Upper lobe of left lung (tissue), 6 donors: ENCODE data around the gene ERC1. TPM values are rescaled to one million over a fixed set of nuclear protein-coding genes. Genes with fewer than 3 reads are reported as not detected.

Source experiments
- ATAC-seq, 2 donors: fragments of 200-7000 bp; cut with Tn5 transposase; one replicate each; pipeline ENCODE4 v1.9.1; 2022; ENCODE audit warnings: mild to moderate bottlenecking in 2 of 2, moderate library complexity in 2 of 2; ENCODE audit not compliant: low FRiP score in 2 of 2
- DNase-seq, 2 donors: peaks; one replicate each; pipeline ENCODE4 v3.0.0-alpha.2; 2019 to 2020
- H3K27ac ChIP-seq, 4 donors: fragments of 200-600 bp; sonication (generic); one replicate each; pipeline ENCODE4 v1.5.1; 2016 to 2019
- H3K27me3 ChIP-seq, 4 donors: fragments of 200-600 bp; sonication (generic); one replicate each; pipeline ENCODE4 v1.5.1; 2017 to 2019
- H3K36me3 ChIP-seq, 4 donors: fragments of 200-600 bp; sonication (generic); one replicate each; pipeline ENCODE4 v1.5.1; 2016 to 2019
- H3K4me1 ChIP-seq, 4 donors: fragments of 200-600 bp; sonication (generic); one replicate each; pipeline ENCODE4 v1.5.1; 2018 to 2019
- H3K4me3 ChIP-seq, 4 donors: fragments of 200-600 bp; sonication (generic); one replicate each; pipeline ENCODE4 v1.5.1; 2017 to 2019; ENCODE audit warnings: mild to moderate bottlenecking in 2 of 4, moderate library complexity in 1 of 4
- H3K9me3 ChIP-seq, 4 donors: fragments of 200-600 bp; sonication (generic); one replicate each; pipeline ENCODE4 v1.5.1; 2018 to 2019
- CTCF ChIP-seq, 6 experiments: fragments of 450-650 bp in 4 of 6; fragments of 200-600 bp in 2 of 6; sonication (generic) in 2 of 6; IDR thresholded peaks; one replicate each; pipeline ENCODE4 v1.5.1; 2016 to 2019; ENCODE audit warnings: antibody characterized with exemption in 6 of 6
- EP300 ChIP-seq, 4 donors: sonication (generic); formaldehyde crosslinking; IDR thresholded peaks; one replicate each; pipeline ENCODE4 v1.5.1; 2017; ENCODE audit warnings: antibody characterized with exemption in 4 of 4, control low read depth in 2 of 4
- POLR2A ChIP-seq, 4 donors: fragments of 450-650 bp; IDR thresholded peaks; one replicate each; pipeline ENCODE4 v1.5.1; 2016 to 2017; ENCODE audit warnings: antibody characterized with exemption in 4 of 4, mild to moderate bottlenecking in 2 of 4
- POLR2AphosphoS5 ChIP-seq, 2 donors: sonication (generic); formaldehyde crosslinking; IDR thresholded peaks; one replicate each; pipeline ENCODE4 v1.5.1; 2017; ENCODE audit warnings: antibody characterized with exemption in 2 of 2
- WGBS, 2 donors: methylation state at CpG; one replicate each; pipeline ENCODE4 v1.1.5; 2017 to 2018; 5-methylcytosine and 5-hydroxymethylcytosine counted together
- total RNA-seq, 6 donors: library from RNA; depleted of rRNA in 4 of 6; stranded (reverse); fragments of >200 nt in 4 of 6; gene quantifications; one replicate each; pipeline versions ENCODE4 v1.1.0 to v1.2.1, GENCODE V29; 2016 to 2021
- donor health status: DM: no; HTN: no; CAD: no; lungs with moderate emphysema.
- donor health status: DM: no; HTN: yes; CAD: no; lungs with severe emphysema.

ERC1 gene
- total RNA-seq, 6 donors from 2014 or later = 37.7 to 158 (median 60.1) TPM

GRCh38 chr12:1302201-1302870, 311.3 kb downstream of the ERC1 start:
- no peak for TF ChIP-seq CTCF (IDR thresholded peaks at IDR 0.05)
- no peak for TF ChIP-seq POLR2A (IDR thresholded peaks at IDR 0.05)
- TF ChIP-seq POLR2AphosphoS5 (IDR thresholded peaks at IDR 0.05) = no peak
- TF ChIP-seq EP300 (IDR thresholded peaks at IDR 0.05) = no peak
- Histone ChIP-seq H3K27ac (no peak overlapping the region), H3K36me3 (peaks cover 0 to 9% (median 0%) of the 10 kb centered on the region in 4 donors), H3K9me3 (no peaks in the 10 kb centered on the region), H3K4me3 (no peak overlapping the region), H3K27me3 (no peaks in the 10 kb centered on the region), H3K4me1 (peaks cover 10 to 11% (median 10%) of the 10 kb centered on the region in 4 donors)
- ATAC-seq (no peak), DNase-seq (no peak)
- 96 to 99% methylated on average over 7 of the region's 7 CpGs for WGBS, 2 donors

GRCh38 chr12:1305063-1305434, 314.0 kb downstream of the ERC1 start:
- Histone ChIP-seq H3K27me3 (no peaks in the 10 kb centered on the region), H3K36me3 (peaks cover 0 to 1% (median 0%) of the 10 kb centered on the region in 4 donors), H3K9me3 (no peaks in the 10 kb centered on the region), H3K27ac (peak overlapping the region in 2 of 4 donors; percentile 36 to 69), H3K4me1 (peaks cover 10 to 11% (median 10%) of the 10 kb centered on the region in 4 donors), H3K4me3 (no peak overlapping the region)
- no peak for TF ChIP-seq POLR2AphosphoS5 (IDR thresholded peaks at IDR 0.05)
- no peak for TF ChIP-seq CTCF (IDR thresholded peaks at IDR 0.05)
- no peak for TF ChIP-seq EP300 (IDR thresholded peaks at IDR 0.05)
- TF ChIP-seq POLR2A (IDR thresholded peaks at IDR 0.05) = no peak
- WGBS, 2 donors = 89 to 90% methylated on average over 3 of the region's 3 CpGs
- ATAC-seq = peak in 1 of 2 donors; percentile 63
- DNase-seq = no peak

DNA sequence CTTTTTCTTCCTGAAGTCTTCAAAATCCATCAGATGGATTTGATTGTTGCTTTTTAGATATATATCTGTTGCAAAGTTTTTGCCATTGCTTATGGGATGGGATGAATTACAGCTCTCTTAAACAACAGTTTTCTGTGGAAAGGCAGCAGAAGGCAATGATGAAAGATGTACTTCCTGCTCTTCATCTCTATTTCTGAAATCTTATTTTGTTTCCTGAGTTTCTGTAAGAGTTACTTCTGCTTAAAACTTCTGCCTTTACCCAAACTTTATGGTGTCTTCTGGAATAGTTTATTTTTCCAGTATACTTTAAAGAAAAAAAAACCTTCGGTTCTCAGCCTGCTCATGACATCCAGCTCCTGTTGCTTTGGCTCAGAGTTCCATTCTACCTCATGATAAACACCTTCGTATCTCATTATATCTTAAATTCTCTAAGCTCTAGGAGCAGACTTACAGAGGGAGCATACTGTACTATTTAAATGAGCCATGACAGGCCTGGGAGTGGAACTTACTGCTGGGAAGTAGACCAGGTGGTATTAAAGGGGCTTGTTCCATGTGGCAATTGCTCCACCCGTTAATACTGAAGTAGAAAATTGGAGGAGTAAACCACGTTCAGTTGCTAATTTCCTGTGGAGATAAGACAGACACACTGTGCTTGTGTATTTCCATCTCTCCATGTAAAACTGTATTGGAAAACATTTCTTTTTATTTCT, 314.9 kb downstream of the ERC1 start:
- ATAC-seq = no peak
- DNase-seq = no peak
- no peaks in the 10 kb centered on the region for H3K27me3 ChIP-seq
- WGBS, 2 donors = 44 to 50% methylated on average over 4 of the region's 4 CpGs
- no peaks in the 10 kb centered on the region for H3K36me3 ChIP-seq
- no peaks in the 10 kb centered on the region for H3K9me3 ChIP-seq
- peaks cover 10 to 11% (median 10%) of the 10 kb centered on the region in 4 donors for H3K4me1 ChIP-seq
- peak overlapping the region in 3 of 4 donors; percentile 36 to 69 (median 37) for H3K27ac ChIP-seq
- no peak overlapping the region for H3K4me3 ChIP-seq
- TF ChIP-seq POLR2A (IDR thresholded peaks at IDR 0.05) (no peak), EP300 (IDR thresholded peaks at IDR 0.05) (no peak), POLR2AphosphoS5 (IDR thresholded peaks at IDR 0.05) (no peak), CTCF (IDR thresholded peaks at IDR 0.05) (no peak)

- peaks cover 10 to 11% (median 10%) of the 10 kb centered on the region in 4 donors for H3K4me1 ChIP-seq
- ATAC-seq = no peak
- no peaks in the 10 kb centered on the region for H3K27me3 ChIP-seq
- no peak for DNase-seq
- peak overlapping the region in 1 of 4 donors; percentile 69 for H3K27ac ChIP-seq
- WGBS, 2 donors = 76 to 79% methylated on average over 4 of the region's 4 CpGs
- no peaks in the 10 kb centered on the region for H3K36me3 ChIP-seq
- TF ChIP-seq POLR2AphosphoS5 (IDR thresholded peaks at IDR 0.05) (no peak), CTCF (IDR thresholded peaks at IDR 0.05) (no peak)
- H3K9me3 ChIP-seq = no peaks in the 10 kb centered on the region
- H3K4me3 ChIP-seq = no peak overlapping the region
Observed at GRCh38 chr12:1306817-1307216, 315.8 kb downstream of the ERC1 start.
